Fibroblast of mammary gland (primary cell): ENCODE measurements around the gene MMP3.
"Not testable (repeated sequence)": the region's sequence is repeated elsewhere in the genome, so short reads cannot be mapped to it uniquely, and the experiment has no call there.

Experiments used
- DNase-seq: peaks from one replicate; pipeline ENCODE4 v3.0.0-alpha.2; 2010; ENCODE audit warnings: low read depth
- H3K4me3 ChIP-seq: 2 replicates; pipeline ENCODE4 v1.5.1; 2011; ENCODE audit warnings: low read depth, mild to moderate bottlenecking, low read length, moderate library complexity; ENCODE audit not compliant: control insufficient read depth
- CTCF ChIP-seq: conservative IDR thresholded peaks from 2 replicates; pipeline ENCODE4 v1.5.1; 2011; ENCODE audit warnings: low read depth, low read length, inconsistent platforms; ENCODE audit not compliant: control insufficient read depth, insufficient read depth

Gene MMP3

GRCh38 chr11:102878595-102878994 lies 35.2 kb upstream of the MMP3 start:
- DNase-seq = no peak
- H3K4me3 ChIP-seq = no peak overlapping the region
- no peak for TF ChIP-seq CTCF

DNA sequence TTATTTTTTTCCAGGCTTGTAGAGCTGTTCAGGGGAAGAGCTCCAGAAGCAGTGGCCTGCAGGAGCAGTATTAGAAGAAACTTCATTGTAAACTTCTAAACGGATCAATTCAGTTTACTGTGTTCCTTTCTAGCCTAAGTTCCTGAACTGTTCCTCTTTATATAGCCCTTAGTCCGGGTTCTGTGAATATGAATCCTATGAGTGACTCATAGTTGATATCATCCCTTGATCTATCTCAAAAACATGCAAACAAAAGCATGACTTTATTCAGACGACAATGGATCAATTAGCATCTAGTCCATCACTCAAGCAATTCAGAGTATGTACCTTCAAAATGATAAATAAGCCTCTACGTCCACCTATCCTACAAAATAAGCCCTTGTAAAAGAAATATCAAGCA lies 31.4 kb upstream of the MMP3 start, which contains the start of gene MMP12:
MMP12 (minus strand) TSS at position 131 of the 400 bp plus-strand sequence; CDS start at position 86, 45 bp downstream.
- no peak for TF ChIP-seq CTCF
- DNase-seq = no peak
- H3K4me3 ChIP-seq = no peak within 1 kb of the TSS

GRCh38 chr11:102869354-102869964 lies 26.1 kb upstream of the MMP3 start:
- not testable (repeated sequence) for H3K4me3 ChIP-seq, DNase-seq

- H3K4me3 ChIP-seq = no peak overlapping the region
- peak; percentile 29 for DNase-seq
- TF ChIP-seq CTCF = no peak
Observed at GRCh38 chr11:102868339-102868738, 24.9 kb upstream of the MMP3 start.

DNA sequence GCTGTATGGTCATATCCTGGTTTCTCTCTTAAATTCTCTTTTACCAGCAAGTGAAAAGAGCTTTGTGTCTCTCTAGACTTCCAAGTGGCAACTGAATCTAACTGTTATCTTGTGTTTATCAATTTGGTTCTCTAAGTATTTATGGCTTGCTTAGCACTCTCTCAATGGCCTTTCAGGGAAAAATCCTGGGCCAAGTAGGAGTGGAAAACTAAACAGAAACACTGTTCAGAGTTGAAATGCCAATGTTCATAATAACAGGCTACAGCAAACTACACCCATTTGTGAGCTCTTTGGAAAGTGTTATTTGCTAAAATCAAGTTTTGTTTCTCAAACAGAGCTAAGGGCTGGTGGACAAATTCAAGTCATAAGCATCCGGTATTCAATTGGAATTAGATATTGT lies 21.3 kb upstream of the MMP3 start:
- no peak for DNase-seq
- no peak for TF ChIP-seq CTCF
- no peak overlapping the region for H3K4me3 ChIP-seq

DNA sequence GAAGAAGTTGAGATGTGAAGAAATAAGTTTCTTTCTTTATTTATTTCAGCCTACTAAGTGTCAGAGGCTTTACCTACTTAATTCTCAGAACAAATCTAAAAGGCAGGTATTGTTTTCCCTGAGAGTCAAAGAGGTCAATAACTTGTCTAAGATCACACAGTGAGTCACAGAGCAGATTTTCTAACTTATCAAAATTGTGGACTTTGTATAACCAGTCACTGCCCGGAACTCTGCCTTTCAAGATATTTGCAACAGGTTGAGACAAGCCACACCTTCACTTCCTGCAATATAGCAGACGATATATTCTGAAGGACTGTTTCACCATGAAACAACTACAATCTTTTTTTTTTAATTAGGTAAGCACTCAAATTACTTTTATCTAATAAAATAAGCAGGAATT lies 10.5 kb upstream of the MMP3 start:
- TF ChIP-seq CTCF = no peak
- no peak for DNase-seq
- H3K4me3 ChIP-seq = no peak overlapping the region

- TF ChIP-seq CTCF = no peak
- no peak overlapping the region for H3K4me3 ChIP-seq
- peak; percentile 43 for DNase-seq
Observed at GRCh38 chr11:102853055-102853454, 9.6 kb upstream of the MMP3 start.
